Liver (tissue), 9 donors: ENCODE measurements around the gene SNX20. TPM values are rescaled to one million over a fixed set of nuclear protein-coding genes. Genes with fewer than 3 reads are reported as not detected.

Source experiments
- DNase-seq: peaks from one replicate; pipeline ENCODE4 v3.0.0-alpha.2; 2017; ENCODE audit warnings: low spot score
- H3K27ac ChIP-seq, 2 donors: one replicate each; pipeline ENCODE4 v1.7.0; 2013; ENCODE audit warnings: inconsistent platforms in 2 of 2, low read length in 2 of 2, control low read depth in 1 of 2, low read depth in 1 of 2, mild to moderate bottlenecking in 1 of 2
- H3K27me3 ChIP-seq, 4 donors: one replicate each; pipeline versions ENCODE4 v1.6.1 to v1.7.0; 2013; ENCODE audit warnings: low read length in 3 of 4, inconsistent platforms in 1 of 4, mild to moderate bottlenecking in 1 of 4, moderate library complexity in 1 of 4; ENCODE audit not compliant: control insufficient read depth in 4 of 4, insufficient read depth in 4 of 4
- H3K36me3 ChIP-seq, 4 donors: one replicate each; pipeline versions ENCODE4 v1.6.1 to v1.7.0; 2013; ENCODE audit warnings: low read length in 3 of 4, mild to moderate bottlenecking in 3 of 4, low read depth in 1 of 4, moderate library complexity in 1 of 4; ENCODE audit not compliant: control insufficient read depth in 4 of 4, insufficient read depth in 3 of 4
- H3K4me1 ChIP-seq, 4 donors: one replicate each; pipeline versions ENCODE4 v1.6.1 to v1.7.0; 2013; ENCODE audit warnings: low read length in 3 of 4, mild to moderate bottlenecking in 3 of 4, moderate library complexity in 1 of 4; ENCODE audit not compliant: control insufficient read depth in 4 of 4, insufficient read depth in 4 of 4
- H3K4me3 ChIP-seq, 3 donors: one replicate each; pipeline versions ENCODE4 v1.6.1 to v1.7.0; 2013; ENCODE audit warnings: low read length in 3 of 3, control low read depth in 1 of 3, low read depth in 1 of 3, mild to moderate bottlenecking in 1 of 3
- H3K9ac ChIP-seq, 2 donors: one replicate each; pipeline ENCODE4 v1.7.0; 2013; ENCODE audit warnings: low read length in 2 of 2, mild to moderate bottlenecking in 2 of 2, moderate library complexity in 2 of 2, control low read depth in 1 of 2, low read depth in 1 of 2
- H3K9me3 ChIP-seq, 4 donors: one replicate each; pipeline versions ENCODE4 v1.6.1 to v1.7.0; 2013; ENCODE audit warnings: low read length in 3 of 4; ENCODE audit not compliant: control insufficient read depth in 4 of 4
- ATF3 ChIP-seq: IDR thresholded peaks from 2 replicates; pipeline ENCODE4 v1.6.1; 2016; ENCODE audit warnings: antibody characterized with exemption
- CTCF ChIP-seq: fragments of 150-350 bp; IDR thresholded peaks from 2 replicates; pipeline ENCODE4 v1.5.1; 2017; ENCODE audit warnings: improper control_type of control experiment, low read depth, low read length; ENCODE audit not compliant: missing input control
- EGR1 ChIP-seq, 2 donors: IDR thresholded peaks; 2 replicates each; pipeline ENCODE4 v1.6.1; 2016 to 2018; ENCODE audit warnings: antibody characterized with exemption in 2 of 2, low read depth in 2 of 2
- FOXA1 ChIP-seq: IDR thresholded peaks from 2 replicates; pipeline ENCODE4 v1.6.1; 2016; ENCODE audit warnings: antibody characterized with exemption
- FOXA2 ChIP-seq: IDR thresholded peaks from 2 replicates; pipeline ENCODE4 v1.6.1; 2016; ENCODE audit warnings: antibody characterized with exemption
- GABPA ChIP-seq, 2 donors: IDR thresholded peaks in 1 of 2; conservative IDR thresholded peaks in 1 of 2; 2 replicates each; pipeline ENCODE4 v1.6.1; 2016; ENCODE audit warnings: antibody characterized with exemption in 2 of 2, mild to moderate bottlenecking in 1 of 2, moderate library complexity in 1 of 2
- HNF4A ChIP-seq, 2 donors: conservative IDR thresholded peaks; 2 replicates each; pipeline ENCODE4 v1.6.1; 2016; ENCODE audit warnings: antibody characterized with exemption in 2 of 2, mild to moderate bottlenecking in 2 of 2
- HNF4G ChIP-seq: IDR thresholded peaks from 2 replicates; pipeline ENCODE4 v1.6.1; 2016; ENCODE audit warnings: antibody characterized with exemption
- JUND ChIP-seq, 2 donors: IDR thresholded peaks; 2 replicates each; pipeline ENCODE4 v1.6.1; 2016; ENCODE audit warnings: antibody characterized with exemption in 2 of 2
- MAX ChIP-seq: IDR thresholded peaks from 2 replicates; pipeline ENCODE4 v1.6.1; 2016; ENCODE audit warnings: antibody characterized with exemption
- NR2F2 ChIP-seq: IDR thresholded peaks from 2 replicates; pipeline ENCODE4 v1.6.1; 2016; ENCODE audit warnings: antibody characterized with exemption
- RAD21 ChIP-seq, 2 donors: IDR thresholded peaks; 2 replicates each; pipeline ENCODE4 v1.6.1; 2016; ENCODE audit warnings: antibody characterized with exemption in 2 of 2, mild to moderate bottlenecking in 2 of 2
- RXRA ChIP-seq, 2 donors: IDR thresholded peaks; 2 replicates each; pipeline ENCODE4 v1.6.1; 2017 to 2018; ENCODE audit warnings: antibody characterized with exemption in 2 of 2, mild to moderate bottlenecking in 1 of 2
- SP1 ChIP-seq: IDR thresholded peaks from 2 replicates; pipeline ENCODE4 v1.6.1; 2018; ENCODE audit warnings: antibody characterized with exemption, mild to moderate bottlenecking
- TAF1 ChIP-seq: conservative IDR thresholded peaks from 2 replicates; pipeline ENCODE4 v1.6.1; 2016; ENCODE audit warnings: antibody characterized with exemption, mild to moderate bottlenecking
- YY1 ChIP-seq: IDR thresholded peaks from 2 replicates; pipeline ENCODE4 v1.6.1; 2016; ENCODE audit warnings: antibody characterized with exemption, mild to moderate bottlenecking
- WGBS: extraction: QIAGEN DNeasy Blood & Tissue Kit; methylation state at CpG from one replicate; pipeline ENCODE4 v1.1.7; 2013; 5-methylcytosine and 5-hydroxymethylcytosine counted together
- polyA plus RNA-seq, 2 donors: library from polyadenylated mRNA; stranded (reverse) in 1 of 2; unstranded in 1 of 2; fragments of 200-250 nt in 1 of 2; fragments of >200 nt in 1 of 2; fragmentation: Nextera tagmentation in 1 of 2; extraction: Ambion mirVana in 1 of 2; gene quantifications; one replicate each; pipeline versions ENCODE4 v1.2.1 to v1.2.3, GENCODE V29; 2013 to 2015
- total RNA-seq, 2 donors: library from RNA; depleted of rRNA; stranded (reverse); fragments of >200 nt; gene quantifications; one replicate each; pipeline ENCODE4 v1.2.3, GENCODE V29; 2014
- TF ChIP-seq, protein P1 (sequence below): IDR thresholded peaks from 2 replicates; pipeline ENCODE4 v1.6.1; 2016; ENCODE audit warnings: antibody characterized with exemption
- TF ChIP-seq, protein P2 (sequence below): IDR thresholded peaks from 2 replicates; pipeline ENCODE4 v1.6.1; 2016; ENCODE audit warnings: antibody characterized with exemption, mild to moderate bottlenecking
- donor health status: healthy.
- donor health status: healthy.
- donor health status: healthy.
- donor health status: healthy.
- donor health status: healthy.

The SNX20 gene
- total and polyA plus RNA-seq, 4 donors: 0.40 to 3.5 (median 0.98) TPM

DNA sequence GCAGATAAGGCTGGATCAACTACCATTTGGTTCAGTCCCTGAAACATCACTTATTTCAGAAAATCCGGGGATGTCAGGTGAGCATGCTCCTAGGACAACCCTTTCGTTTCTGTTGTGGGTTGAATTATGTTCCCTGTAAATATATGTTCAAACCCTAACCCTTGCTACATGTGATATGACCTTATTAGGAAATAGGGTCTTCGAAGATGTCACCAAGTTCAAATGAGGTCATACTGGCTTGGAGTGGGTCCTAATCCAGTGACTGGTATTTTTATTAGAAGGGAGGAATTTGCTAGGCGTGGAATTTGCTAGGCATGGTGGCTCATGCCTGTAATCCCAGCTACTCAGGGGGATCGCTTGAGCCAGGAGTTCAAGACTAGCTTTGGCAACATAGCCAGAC, 21.3 kb downstream of the SNX20 start:
- Histone ChIP-seq H3K27me3 (no peaks in the 10 kb centered on the region), H3K36me3 (no peaks in the 10 kb centered on the region), H3K27ac (no peak overlapping the region), H3K4me3 (no peak overlapping the region), H3K9ac (no peak overlapping the region), H3K9me3 (no peaks in the 10 kb centered on the region), H3K4me1 (peaks cover 0 to under 1% (median 0%) of the 10 kb centered on the region in 4 donors)
- 89% methylated on average over 5 of the region's 5 CpGs for WGBS
- TF ChIP-seq, protein P1, sequence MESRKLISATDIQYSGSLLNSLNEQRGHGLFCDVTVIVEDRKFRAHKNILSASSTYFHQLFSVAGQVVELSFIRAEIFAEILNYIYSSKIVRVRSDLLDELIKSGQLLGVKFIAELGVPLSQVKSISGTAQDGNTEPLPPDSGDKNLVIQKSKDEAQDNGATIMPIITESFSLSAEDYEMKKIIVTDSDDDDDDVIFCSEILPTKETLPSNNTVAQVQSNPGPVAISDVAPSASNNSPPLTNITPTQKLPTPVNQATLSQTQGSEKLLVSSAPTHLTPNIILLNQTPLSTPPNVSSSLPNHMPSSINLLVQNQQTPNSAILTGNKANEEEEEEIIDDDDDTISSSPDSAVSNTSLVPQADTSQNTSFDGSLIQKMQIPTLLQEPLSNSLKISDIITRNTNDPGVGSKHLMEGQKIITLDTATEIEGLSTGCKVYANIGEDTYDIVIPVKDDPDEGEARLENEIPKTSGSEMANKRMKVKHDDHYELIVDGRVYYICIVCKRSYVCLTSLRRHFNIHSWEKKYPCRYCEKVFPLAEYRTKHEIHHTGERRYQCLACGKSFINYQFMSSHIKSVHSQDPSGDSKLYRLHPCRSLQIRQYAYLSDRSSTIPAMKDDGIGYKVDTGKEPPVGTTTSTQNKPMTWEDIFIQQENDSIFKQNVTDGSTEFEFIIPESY: no peak
- no peak for TF ChIP-seq YY1
- no peak for TF ChIP-seq JUND (IDR thresholded peaks at IDR 0.05)
- no peak for TF ChIP-seq EGR1 (IDR thresholded peaks at IDR 0.05; ENCODE audit: low read depth in 2 of 2)
- DNase-seq: no peak

DNA sequence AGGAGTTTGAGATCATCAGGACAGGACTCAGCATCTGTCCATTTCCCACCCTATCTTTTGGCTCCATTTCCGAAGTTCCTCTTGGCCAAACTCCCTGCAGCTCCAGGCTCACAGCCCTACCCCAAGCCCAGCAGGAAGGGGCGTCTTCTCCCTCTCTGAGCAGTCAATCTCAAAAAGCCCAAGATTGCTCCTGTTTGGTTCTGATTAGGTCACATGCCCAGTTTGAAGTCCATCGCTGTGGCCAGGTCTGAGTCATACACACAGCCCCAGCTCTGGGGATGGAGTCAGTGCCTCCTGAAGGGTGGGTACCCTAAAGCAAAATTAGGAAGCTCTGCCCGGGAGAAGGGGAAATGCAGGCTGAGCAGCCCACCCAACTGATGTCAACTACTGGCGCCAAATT, 23.9 kb downstream of the SNX20 start:
- Histone ChIP-seq H3K9ac (no peak overlapping the region), H3K4me1 (no peaks in the 10 kb centered on the region), H3K9me3 (no peaks in the 10 kb centered on the region), H3K36me3 (no peaks in the 10 kb centered on the region), H3K4me3 (no peak overlapping the region), H3K27ac (no peak overlapping the region), H3K27me3 (no peaks in the 10 kb centered on the region)
- 72% methylated on average over 5 of the region's 5 CpGs for WGBS
- DNase-seq: no peak
- TF ChIP-seq NR2F2 (no peak), EGR1 (IDR thresholded peaks at IDR 0.05; ENCODE audit: low read depth in 2 of 2) (no peak), ATF3 (no peak), GABPA (IDR thresholded peaks at IDR 0.05 in 1 of 2, conservative IDR thresholded peaks at IDR 0.05 in 1 of 2) (no peak), FOXA2 (no peak), HNF4G (no peak), SP1 (no peak), FOXA1 (no peak), CTCF (no peak), JUND (IDR thresholded peaks at IDR 0.05) (no peak), MAX (no peak), RXRA (IDR thresholded peaks at IDR 0.05) (no peak), HNF4A (conservative IDR thresholded peaks at IDR 0.05) (no peak), RAD21 (IDR thresholded peaks at IDR 0.05) (no peak), TAF1 (no peak), YY1 (no peak)
- TF ChIP-seq, protein P2, sequence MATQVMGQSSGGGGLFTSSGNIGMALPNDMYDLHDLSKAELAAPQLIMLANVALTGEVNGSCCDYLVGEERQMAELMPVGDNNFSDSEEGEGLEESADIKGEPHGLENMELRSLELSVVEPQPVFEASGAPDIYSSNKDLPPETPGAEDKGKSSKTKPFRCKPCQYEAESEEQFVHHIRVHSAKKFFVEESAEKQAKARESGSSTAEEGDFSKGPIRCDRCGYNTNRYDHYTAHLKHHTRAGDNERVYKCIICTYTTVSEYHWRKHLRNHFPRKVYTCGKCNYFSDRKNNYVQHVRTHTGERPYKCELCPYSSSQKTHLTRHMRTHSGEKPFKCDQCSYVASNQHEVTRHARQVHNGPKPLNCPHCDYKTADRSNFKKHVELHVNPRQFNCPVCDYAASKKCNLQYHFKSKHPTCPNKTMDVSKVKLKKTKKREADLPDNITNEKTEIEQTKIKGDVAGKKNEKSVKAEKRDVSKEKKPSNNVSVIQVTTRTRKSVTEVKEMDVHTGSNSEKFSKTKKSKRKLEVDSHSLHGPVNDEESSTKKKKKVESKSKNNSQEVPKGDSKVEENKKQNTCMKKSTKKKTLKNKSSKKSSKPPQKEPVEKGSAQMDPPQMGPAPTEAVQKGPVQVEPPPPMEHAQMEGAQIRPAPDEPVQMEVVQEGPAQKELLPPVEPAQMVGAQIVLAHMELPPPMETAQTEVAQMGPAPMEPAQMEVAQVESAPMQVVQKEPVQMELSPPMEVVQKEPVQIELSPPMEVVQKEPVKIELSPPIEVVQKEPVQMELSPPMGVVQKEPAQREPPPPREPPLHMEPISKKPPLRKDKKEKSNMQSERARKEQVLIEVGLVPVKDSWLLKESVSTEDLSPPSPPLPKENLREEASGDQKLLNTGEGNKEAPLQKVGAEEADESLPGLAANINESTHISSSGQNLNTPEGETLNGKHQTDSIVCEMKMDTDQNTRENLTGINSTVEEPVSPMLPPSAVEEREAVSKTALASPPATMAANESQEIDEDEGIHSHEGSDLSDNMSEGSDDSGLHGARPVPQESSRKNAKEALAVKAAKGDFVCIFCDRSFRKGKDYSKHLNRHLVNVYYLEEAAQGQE: no peak
- TF ChIP-seq, protein P1: no peak
